IMR-90 (cell line): ENCODE data around the gene AFTPH. TPM values are rescaled to one million over a fixed set of nuclear protein-coding genes. Genes with fewer than 3 reads are reported as not detected.

Source experiments
- ATAC-seq: fragments of 200-7000 bp; cut with Tn5 transposase; 2 replicates; pipeline ENCODE4 v1.9.1; 2020; ENCODE audit warnings: low read depth, mild to moderate bottlenecking, moderate library complexity
- BruUV-seq: library from RNA; stranded (reverse); fragments of 400-500 nt; replicated peaks from 2 replicates; lab custom pipeline; 2021; lab: Mats Ljungman, UMichigan
- CTCF ChIA-PET: fragments of 300-600 bp; formaldehyde crosslinking; extraction: SDS; loops from one replicate; lab custom pipeline; 2021; ENCODE audit warnings: antibody characterized with exemption; lab: Yijun Ruan, JAX
- POLR2A ChIA-PET: fragments of 300-600 bp; sonication (Branson Sonifier 250); formaldehyde crosslinking; loops from one replicate; lab custom pipeline; 2022; ENCODE audit warnings: antibody characterized with exemption; ENCODE audit not compliant: unreplicated experiment; lab: Charles Lee
- DNase-seq: peaks from one replicate; pipeline ENCODE4 v3.0.0; 2013
- H2AFZ ChIP-seq: replicated peaks from 2 replicates; pipeline ENCODE3; 2013; ENCODE audit warnings: low read length, mild to moderate bottlenecking; ENCODE audit not compliant: poor library complexity
- H2AK5ac ChIP-seq: 2 replicates; pipeline ENCODE4 v1.6.1; 2013; ENCODE audit warnings: low read depth, low read length, inconsistent platforms
- H2AK9ac ChIP-seq: replicated peaks from 2 replicates; pipeline ENCODE3; 2013; ENCODE audit warnings: mild to moderate bottlenecking, low read depth, low read length, moderate library complexity; ENCODE audit not compliant: poor library complexity
- H2BK120ac ChIP-seq: 2 replicates; pipeline ENCODE4 v1.6.1; 2013; ENCODE audit warnings: low read depth, low read length, inconsistent platforms
- H2BK15ac ChIP-seq: 3 replicates; pipeline ENCODE4 v1.6.1; 2013; ENCODE audit warnings: low read depth, low read length, inconsistent platforms
- H2BK20ac ChIP-seq: 2 replicates; pipeline ENCODE4 v1.6.1; 2013; ENCODE audit warnings: low read depth, mild to moderate bottlenecking, inconsistent platforms, low read length, moderate library complexity
- H2BK5ac ChIP-seq: 2 replicates; pipeline ENCODE4 v1.6.1; 2013; ENCODE audit warnings: mild to moderate bottlenecking, low read depth, low read length, inconsistent platforms; ENCODE audit not compliant: poor library complexity, severe bottlenecking
- H3K14ac ChIP-seq: replicated peaks from 2 replicates; pipeline ENCODE4 v1.6.1; 2013; ENCODE audit warnings: low read depth, low read length, inconsistent platforms
- H3K18ac ChIP-seq: 2 replicates; pipeline ENCODE4 v1.6.1; 2013; ENCODE audit warnings: low read depth, low read length, control low read depth
- H3K23ac ChIP-seq: 2 replicates; pipeline ENCODE4 v1.6.1; 2013; ENCODE audit warnings: low read depth, low read length, inconsistent platforms
- H3K27ac ChIP-seq: 2 replicates; pipeline ENCODE4 v1.5.1; 2013; ENCODE audit warnings: mild to moderate bottlenecking, control low read depth, low read length; ENCODE audit not compliant: insufficient read depth
- H3K27me3 ChIP-seq: 2 replicates; pipeline ENCODE4 v1.6.1; 2013; ENCODE audit warnings: low read length; ENCODE audit not compliant: control insufficient read depth, insufficient read depth
- H3K36me3 ChIP-seq: 2 replicates; pipeline ENCODE4 v1.6.1; 2013; ENCODE audit warnings: low read length, mixed read lengths; ENCODE audit not compliant: control insufficient read depth, insufficient read depth
- H3K4ac ChIP-seq: 2 replicates; pipeline ENCODE4 v1.6.1; 2013; ENCODE audit warnings: low read depth, low read length, inconsistent platforms
- H3K4me1 ChIP-seq: 2 replicates; pipeline ENCODE4 v1.6.1; 2013; ENCODE audit warnings: low read length, mixed read lengths; ENCODE audit not compliant: control insufficient read depth, insufficient read depth
- H3K4me2 ChIP-seq: 2 replicates; pipeline ENCODE4 v1.6.1; 2013; ENCODE audit warnings: low read depth, mild to moderate bottlenecking, control low read depth, low read length, moderate library complexity
- H3K4me3 ChIP-seq: 2 replicates; pipeline ENCODE4 v1.5.1; 2013; ENCODE audit warnings: low read depth, mild to moderate bottlenecking, control low read depth, low read length, moderate library complexity; ENCODE audit not compliant: insufficient read depth
- H3K56ac ChIP-seq: 2 replicates; pipeline ENCODE4 v1.6.1; 2013; ENCODE audit warnings: low read length, inconsistent platforms; ENCODE audit not compliant: insufficient read depth; ENCODE audit errors: extremely low read depth
- H3K79me1 ChIP-seq, 2 experiments: 2 replicates each; pipeline ENCODE4 v1.6.1; 2013; ENCODE audit warnings: low read length in 2 of 2, inconsistent platforms in 1 of 2, low read depth in 1 of 2
- H3K9ac ChIP-seq: 2 replicates; pipeline ENCODE4 v1.6.1; 2013; ENCODE audit warnings: low read depth, low read length, control low read depth
- H3K9me1 ChIP-seq: 2 replicates; pipeline ENCODE4 v1.6.1; 2013; ENCODE audit warnings: low read length, inconsistent platforms; ENCODE audit not compliant: insufficient read depth
- H3K9me3 ChIP-seq: 2 replicates; pipeline ENCODE4 v1.6.1; 2013; ENCODE audit warnings: low read length; ENCODE audit not compliant: control insufficient read depth, insufficient read depth
- H4K20me1 ChIP-seq: 2 replicates; pipeline ENCODE4 v1.6.1; 2013; ENCODE audit warnings: low read length, inconsistent platforms; ENCODE audit not compliant: insufficient read depth
- H4K5ac ChIP-seq: 2 replicates; pipeline ENCODE4 v1.6.1; 2013; ENCODE audit warnings: mild to moderate bottlenecking, low read depth, low read length, control low read depth
- H4K8ac ChIP-seq, 2 experiments: 2 replicates each; pipeline ENCODE4 v1.6.1; 2013; ENCODE audit warnings: low read depth in 2 of 2, low read length in 2 of 2, control low read depth in 1 of 2, inconsistent platforms in 1 of 2
- H4K91ac ChIP-seq: 2 replicates; pipeline ENCODE4 v1.6.1; 2013; ENCODE audit warnings: low read depth, low read length, inconsistent platforms; ENCODE audit not compliant: insufficient read depth
- CEBPB ChIP-seq: IDR thresholded peaks from 2 replicates; pipeline ENCODE4 v1.6.1; 2012; ENCODE audit warnings: low read depth, low read length, improper control_type of control experiment
- CHD1 ChIP-seq: IDR thresholded peaks from 2 replicates; pipeline ENCODE4 v1.6.1; 2012; ENCODE audit warnings: low read depth, low read length, improper control_type of control experiment
- CTCF ChIP-seq: conservative IDR thresholded peaks from 2 replicates; pipeline ENCODE4 v1.5.1; 2012; ENCODE audit warnings: mild to moderate bottlenecking, low read depth, low read length, improper control_type of control experiment
- ELK1 ChIP-seq: fragments of 150-350 bp; IDR thresholded peaks from 2 replicates; pipeline ENCODE4 v1.6.1; 2016; ENCODE audit warnings: low read depth, mild to moderate bottlenecking, low read length, moderate library complexity, borderline replicate concordance
- FOS ChIP-seq: fragments of 150-350 bp; IDR thresholded peaks from 2 replicates; pipeline ENCODE4 v1.6.1; 2016; ENCODE audit warnings: low read depth, low read length
- MAFK ChIP-seq: IDR thresholded peaks from 2 replicates; pipeline ENCODE4 v1.6.1; 2012; ENCODE audit warnings: low read depth, low read length, improper control_type of control experiment
- MAZ ChIP-seq: IDR thresholded peaks from 2 replicates; pipeline ENCODE4 v1.6.1; 2012; ENCODE audit warnings: low read depth, mild to moderate bottlenecking, low read length, improper control_type of control experiment, moderate library complexity, borderline replicate concordance
- MXI1 ChIP-seq: IDR thresholded peaks from 2 replicates; pipeline ENCODE4 v1.6.1; 2012; ENCODE audit warnings: low read depth, mild to moderate bottlenecking, low read length, moderate library complexity, borderline replicate concordance
- NFE2L2 ChIP-seq: fragments of 150-350 bp; IDR thresholded peaks from 2 replicates; pipeline ENCODE4 v1.6.1; 2016; ENCODE audit warnings: low read depth, mild to moderate bottlenecking, low read length
- RAD21 ChIP-seq: IDR thresholded peaks from 2 replicates; pipeline ENCODE4 v1.6.1; 2012; ENCODE audit warnings: low read length, improper control_type of control experiment
- RCOR1 ChIP-seq: IDR thresholded peaks from 2 replicates; pipeline ENCODE4 v1.6.1; 2012; ENCODE audit warnings: mild to moderate bottlenecking, low read length, improper control_type of control experiment; ENCODE audit not compliant: insufficient replicate concordance
- RFX5 ChIP-seq: IDR thresholded peaks from 2 replicates; pipeline ENCODE4 v1.8.0; 2012; ENCODE audit warnings: low read depth, mild to moderate bottlenecking, low read length, moderate library complexity
- SMC3 ChIP-seq: fragments of 150-350 bp; IDR thresholded peaks from 2 replicates; pipeline ENCODE4 v1.6.1; 2016; ENCODE audit warnings: low read depth, mild to moderate bottlenecking, antibody characterized with exemption, low read length, moderate library complexity
- WGBS, 2 experiments: methylation state at CpG; one replicate each; pipeline versions ENCODE4 v1.1.5 to v1.1.7; 2013; ENCODE audit warnings: missing lambda C conversion rate in 2 of 2; ENCODE audit not compliant: insufficient read length in 1 of 2; ENCODE audit errors: extremely low coverage in 2 of 2; 5-methylcytosine and 5-hydroxymethylcytosine counted together
- dilution Hi-C: fragments of 300-500 bp; cut with HindIII; formaldehyde crosslinking; loops from one replicate; pipeline ENCODE4 v1.14.3; 2018; ENCODE audit warnings: low sequenced_read_pairs; ENCODE audit not compliant: unreplicated experiment
- in situ Hi-C: fragments of 300-500 bp; cut with MboI; formaldehyde crosslinking; loops from 3 replicates; pipeline ENCODE4 v1.14.3; 2019; ENCODE audit warnings: low sequenced_read_pairs, inconsistent platforms, mixed read lengths
- intact Hi-C: fragments of 100-400 bp; cut with micrococcal nuclease; formaldehyde crosslinking; loops from 2 replicates; pipeline ENCODE4 v1.10.0; 2022
- polyA plus RNA-seq, 3 experiments: library from polyadenylated mRNA; depleted of rRNA; stranded (reverse); fragments of >200 nt; gene quantifications; 2 replicates each; pipeline ENCODE4 v1.2.3, GENCODE V29; 2012; ENCODE audit warnings: low replicate concordance in 1 of 3
- total RNA-seq: library from RNA; depleted of rRNA; stranded (reverse); fragments of >200 nt; gene quantifications from 2 replicates; pipeline ENCODE4 v1.2.3, GENCODE V29; 2012

Gene AFTPH
- total and polyA plus RNA-seq, 2 of the 4 experiments (the other 2 are of a cell fraction): 9.4 to 19.9 TPM

GRCh38 chr2:64630752-64631151 lies 106.6 kb downstream of the AFTPH start:
- in situ Hi-C loops: loop anchor here (5.0 kb wide), 1 partner anchor 232 kb away; no protein-coding TSS in a partner anchor
- intact Hi-C loops: no loop called here
- no peak overlapping the region for H3K14ac ChIP-seq
- peaks cover 27% of the 10 kb centered on the region for H4K20me1 ChIP-seq
- H2AFZ ChIP-seq: no peak overlapping the region
- no peak overlapping the region for H2AK5ac ChIP-seq
- CTCF ChIA-PET: no interaction called here
- no peak overlapping the region for H2BK20ac ChIP-seq
- H4K5ac ChIP-seq: no peak overlapping the region
- H2BK120ac ChIP-seq: no peak overlapping the region
- POLR2A ChIA-PET: interaction anchor here (0.6 kb wide), 1 partner anchor 11 kb away, joined by 3 read pairs; no protein-coding TSS in a partner anchor
- H3K23ac ChIP-seq: no peak overlapping the region
- H3K9me1 ChIP-seq: peaks cover 8% of the 10 kb centered on the region
- TF ChIP-seq NFE2L2 (no peak), SMC3 (no peak), CTCF (no peak), RCOR1 (no peak), MAZ (no peak), MAFK (no peak), MXI1 (no peak), FOS (no peak), RFX5 (no peak), CEBPB (no peak), CHD1 (no peak), ELK1 (no peak), RAD21 (no peak)
- H3K18ac ChIP-seq: no peak overlapping the region
- peaks cover 10% of the 10 kb centered on the region for H3K4me1 ChIP-seq
- no peak overlapping the region for H2BK5ac ChIP-seq
- H2AK9ac ChIP-seq: no peak overlapping the region
- DNase-seq (no peak), ATAC-seq (no peak)
- peaks cover 10% of the 10 kb centered on the region for H3K36me3 ChIP-seq
- no peak overlapping the region for H3K4me3 ChIP-seq
- H3K4me2 ChIP-seq: no peak overlapping the region
- no peak overlapping the region for H3K27ac ChIP-seq
- no peak overlapping the region for H4K8ac ChIP-seq
- peaks cover 15 to 20% of the 10 kb centered on the region in 2 experiments; a peak in 3 of 4 replicates for H3K79me1 ChIP-seq
- dilution Hi-C loops: no loop called here
- no peak overlapping the region for H2BK15ac ChIP-seq
- no peaks in the 10 kb centered on the region for H3K9me3 ChIP-seq
- no TSS peak for BruUV-seq
- H3K27me3 ChIP-seq: peaks cover 11% of the 10 kb centered on the region
- H3K4ac ChIP-seq: no peak overlapping the region
- no peak overlapping the region for H4K91ac ChIP-seq
- no peak overlapping the region for H3K56ac ChIP-seq
- H3K9ac ChIP-seq: no peak overlapping the region
- WGBS, 2 experiments: 96% methylated on average over 4 of the region's 10 CpGs; no CpG with 5 or more reads in 1 of the 2 experiments
